Measurements from ENCODE around the gene ST8SIA5. TPM values are rescaled to one million over a fixed set of nuclear protein-coding genes. Genes with fewer than 3 reads are reported as not detected.

Gene ST8SIA5
- total and polyA plus RNA-seq, 2 donors (not counting 3 experiments of a cell fraction or from before 2014, with no cell fraction given): 0.25 to 0.62 TPM

DNA sequence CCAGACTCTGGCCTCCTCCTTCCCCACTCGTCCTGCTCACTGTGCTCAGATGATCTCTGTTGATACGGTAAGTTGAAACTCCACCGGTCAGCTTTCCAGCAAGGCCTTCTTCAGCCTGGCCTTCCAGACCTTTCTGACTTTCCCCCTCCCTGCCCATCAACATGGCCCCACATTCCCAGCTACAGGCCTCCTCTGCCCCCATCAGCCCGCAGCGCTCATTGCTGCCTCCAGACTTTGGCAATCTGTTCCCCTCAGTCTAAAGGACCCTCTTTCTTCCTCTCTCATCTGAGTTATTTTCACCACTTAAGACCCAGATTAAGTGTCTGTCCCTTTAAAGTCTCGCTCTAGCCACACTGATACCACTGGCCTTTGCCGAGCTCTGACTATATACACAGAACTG is 110.4 kb downstream of the ST8SIA5 start:
- H2AFZ ChIP-seq (ENCODE audit: low read depth, low read length): no peak overlapping the region
- H3K27me3 ChIP-seq (ENCODE audit: control insufficient read depth in 2 of 2, insufficient read depth in 2 of 2, low read length in 2 of 2): peaks cover 0 to 4% of the 10 kb centered on the region in 2 experiments
- no peak for DNase-seq (ENCODE audit: low read depth, low spot score)
- ChIA-PET POLR2A (no interaction called here), CTCF (interaction anchor here (1.0 to 1.6 kb wide), 2 partner anchors 11 to 365 kb away, joined by 3 to 11 read pairs; partner anchors contain the start of gene LOXHD1)
- H4K20me1 ChIP-seq (replicated peaks; ENCODE audit: control insufficient read depth, extremely low read depth, insufficient read depth, low read length): no peaks in the 10 kb centered on the region
- no peak overlapping the region for H3K4me2 ChIP-seq (ENCODE audit: insufficient read depth, low read length)
- no peaks in the 10 kb centered on the region for H3K79me2 ChIP-seq (ENCODE audit: control insufficient read depth, insufficient read depth, low read length)
- intact Hi-C loops (cut with micrococcal nuclease): no loop called here
- no peak overlapping the region for H3K27ac ChIP-seq (ENCODE audit: insufficient read depth, low read depth, low read length)
- no peaks in the 10 kb centered on the region for H3K9me3 ChIP-seq (replicated peaks; ENCODE audit: control insufficient read depth, insufficient read depth, low read length)
- H3K9me1 ChIP-seq (replicated peaks; ENCODE audit: control insufficient read depth, extremely low read depth, insufficient read depth, low read length): no peaks in the 10 kb centered on the region
- no peak for FAIRE-seq
- no peak for TF ChIP-seq GATA2 (IDR thresholded peaks at IDR 0.05; ENCODE audit: insufficient read depth, insufficient read length, low read depth, low read length)
- no peak for TF ChIP-seq MYC (IDR thresholded peaks at IDR 0.05; ENCODE audit: low read depth, low read length)
- no peak for TF ChIP-seq FOS (IDR thresholded peaks at IDR 0.05; ENCODE audit: borderline replicate concordance, insufficient read depth, low read length)
- TF ChIP-seq, protein P1, sequence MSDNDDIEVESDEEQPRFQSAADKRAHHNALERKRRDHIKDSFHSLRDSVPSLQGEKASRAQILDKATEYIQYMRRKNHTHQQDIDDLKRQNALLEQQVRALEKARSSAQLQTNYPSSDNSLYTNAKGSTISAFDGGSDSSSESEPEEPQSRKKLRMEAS (IDR thresholded peaks at IDR 0.05; ENCODE audit: insufficient read depth, insufficient read length): no peak
- TF ChIP-seq EZH2 (IDR thresholded peaks at IDR 0.05; ENCODE audit: borderline replicate concordance, low read depth, low read length, severe bottlenecking): no peak
- no peak for TF ChIP-seq JUN (IDR thresholded peaks at IDR 0.05; ENCODE audit: borderline replicate concordance, insufficient read depth, insufficient read length, low read depth)
- no peak for TF ChIP-seq POLR2AphosphoS5 (IDR thresholded peaks at IDR 0.05; ENCODE audit: insufficient read depth, low read depth, low read length)
- TF ChIP-seq, protein P2, sequence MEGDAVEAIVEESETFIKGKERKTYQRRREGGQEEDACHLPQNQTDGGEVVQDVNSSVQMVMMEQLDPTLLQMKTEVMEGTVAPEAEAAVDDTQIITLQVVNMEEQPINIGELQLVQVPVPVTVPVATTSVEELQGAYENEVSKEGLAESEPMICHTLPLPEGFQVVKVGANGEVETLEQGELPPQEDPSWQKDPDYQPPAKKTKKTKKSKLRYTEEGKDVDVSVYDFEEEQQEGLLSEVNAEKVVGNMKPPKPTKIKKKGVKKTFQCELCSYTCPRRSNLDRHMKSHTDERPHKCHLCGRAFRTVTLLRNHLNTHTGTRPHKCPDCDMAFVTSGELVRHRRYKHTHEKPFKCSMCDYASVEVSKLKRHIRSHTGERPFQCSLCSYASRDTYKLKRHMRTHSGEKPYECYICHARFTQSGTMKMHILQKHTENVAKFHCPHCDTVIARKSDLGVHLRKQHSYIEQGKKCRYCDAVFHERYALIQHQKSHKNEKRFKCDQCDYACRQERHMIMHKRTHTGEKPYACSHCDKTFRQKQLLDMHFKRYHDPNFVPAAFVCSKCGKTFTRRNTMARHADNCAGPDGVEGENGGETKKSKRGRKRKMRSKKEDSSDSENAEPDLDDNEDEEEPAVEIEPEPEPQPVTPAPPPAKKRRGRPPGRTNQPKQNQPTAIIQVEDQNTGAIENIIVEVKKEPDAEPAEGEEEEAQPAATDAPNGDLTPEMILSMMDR (IDR thresholded peaks at IDR 0.05; ENCODE audit: extremely low read depth in 1 of 2, insufficient read depth in 1 of 2, low read depth in 1 of 2, low read length in 2 of 2): no peak
- BruUV-seq (replicated peaks): no TSS peak
- H3K4me3 ChIP-seq (replicated peaks in 1 of 3; ENCODE audit: insufficient read depth in 1 of 3, low read depth in 1 of 3, low read length in 3 of 3): no peak overlapping the region
- no peak overlapping the region for H3K9ac ChIP-seq (replicated peaks; ENCODE audit: extremely low read depth, insufficient read depth, low read length)
- dilution Hi-C loops (cut with MboI; ENCODE audit: extremely low pct_ligation_motif_present, low sequenced_read_pairs): no loop called here
- H3K36me3 ChIP-seq (ENCODE audit: control insufficient read depth in 2 of 2, extremely low read depth in 1 of 2, insufficient read depth in 2 of 2, low read length in 2 of 2): no peaks in the 10 kb centered on the region
- no peaks in the 10 kb centered on the region for H3K4me1 ChIP-seq (ENCODE audit: control insufficient read depth, extremely low read depth, insufficient read depth, low read length)

Measured in endothelial cell of umbilical vein (primary cell).